ENCODE measurements around the gene SLCO2A1.

Gene SLCO2A1

DNA sequence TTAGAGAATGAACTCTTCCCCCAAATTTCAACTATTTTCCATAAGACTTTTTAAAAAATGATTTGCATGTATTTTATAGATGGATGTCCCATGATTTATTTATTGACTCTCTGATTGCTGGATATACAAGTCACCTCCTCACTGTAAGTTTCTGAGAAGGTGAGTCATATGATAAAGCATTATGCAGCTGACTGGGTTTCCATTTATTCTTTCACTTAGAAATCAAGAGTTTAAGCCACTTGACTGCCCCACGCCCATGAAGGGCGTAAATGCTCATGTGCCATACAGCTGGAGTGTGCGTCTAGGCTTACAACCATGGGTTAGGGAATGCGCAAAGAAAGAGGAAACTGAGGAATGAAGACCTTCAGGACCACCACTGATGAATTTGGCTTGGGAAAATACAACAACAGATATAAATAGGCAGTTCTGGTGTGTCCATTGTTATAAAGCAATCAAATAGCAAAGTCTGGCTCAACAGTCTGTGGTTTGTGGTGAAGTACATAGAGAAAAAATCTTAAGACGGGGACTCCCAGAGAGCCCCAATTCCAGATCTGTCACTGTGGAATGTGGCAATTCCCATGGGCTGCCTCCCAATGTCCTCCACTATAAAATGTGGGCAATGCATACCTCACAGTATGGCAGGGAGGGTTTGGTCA, 20.3 kb downstream of the SLCO2A1 start:
- Mint-ChIP-seq H3K27ac (no peak overlapping the region), H3K27me3 (no peaks in the 10 kb centered on the region), H3K4me3 (no peak overlapping the region), H3K36me3 (ENCODE audit: low read depth) (no peaks in the 10 kb centered on the region), H3K4me1 (ENCODE audit: low read depth) (no peaks in the 10 kb centered on the region), H3K9me3 (peaks cover 4% of the 10 kb centered on the region)
- intact Hi-C loops (cut with micrococcal nuclease): no loop called here

DNA sequence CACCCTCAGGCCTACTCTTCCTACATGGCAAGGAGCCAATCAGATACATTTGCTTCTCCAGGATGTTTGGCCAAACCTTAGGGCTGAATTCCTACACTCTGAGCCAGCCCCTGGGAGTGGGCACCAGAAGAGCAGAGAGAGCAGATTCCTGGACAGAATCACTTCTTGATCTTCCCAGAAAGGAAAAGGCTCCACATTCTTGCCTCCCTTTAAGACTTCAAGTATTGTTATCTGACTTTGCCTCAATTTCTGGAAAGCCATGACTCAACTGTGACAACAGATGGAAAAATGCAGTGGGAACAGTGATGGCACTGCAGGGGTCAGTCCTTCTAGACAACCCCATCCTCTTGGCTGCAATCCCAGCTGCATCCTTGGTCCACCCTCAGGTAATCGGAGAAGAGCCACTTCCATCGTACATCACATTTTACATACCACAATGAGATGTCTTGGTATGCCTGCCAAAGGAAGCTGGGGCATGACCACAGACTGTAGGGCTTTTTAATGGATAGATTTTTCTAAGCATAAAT, 21.0 kb downstream of the SLCO2A1 start:
- Mint-ChIP-seq H3K9me3 (peaks cover 8% of the 10 kb centered on the region), H3K4me1 (ENCODE audit: low read depth) (no peaks in the 10 kb centered on the region), H3K4me3 (no peak overlapping the region), H3K27ac (no peak overlapping the region), H3K36me3 (ENCODE audit: low read depth) (no peaks in the 10 kb centered on the region), H3K27me3 (no peaks in the 10 kb centered on the region)
- intact Hi-C loops (cut with micrococcal nuclease): no loop called here

DNA sequence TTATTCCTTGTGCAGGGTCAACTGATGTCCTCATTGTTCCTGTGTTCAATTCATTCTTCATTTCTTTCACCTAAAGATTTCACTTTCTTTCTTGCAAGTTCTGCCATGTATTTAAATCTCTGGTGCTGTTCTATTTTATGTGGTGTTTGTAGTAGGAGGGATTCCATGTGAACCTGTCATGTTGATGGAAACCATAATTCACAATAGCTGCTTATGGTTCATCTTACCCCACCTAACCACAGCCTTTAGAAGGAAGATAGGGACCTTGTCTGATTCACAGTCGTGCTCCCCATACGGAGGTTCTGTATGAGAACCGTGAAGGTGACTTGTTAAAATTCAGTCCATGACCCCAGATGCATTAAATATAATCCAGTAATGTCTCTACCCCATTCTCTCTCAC, 21.9 kb downstream of the SLCO2A1 start:
- Mint-ChIP-seq H3K36me3 (ENCODE audit: low read depth) (no peaks in the 10 kb centered on the region), H3K4me3 (no peak overlapping the region), H3K9me3 (peaks cover 8% of the 10 kb centered on the region), H3K4me1 (ENCODE audit: low read depth) (no peaks in the 10 kb centered on the region), H3K27me3 (no peaks in the 10 kb centered on the region), H3K27ac (no peak overlapping the region)
- intact Hi-C loops (cut with micrococcal nuclease): no loop called here

DNA sequence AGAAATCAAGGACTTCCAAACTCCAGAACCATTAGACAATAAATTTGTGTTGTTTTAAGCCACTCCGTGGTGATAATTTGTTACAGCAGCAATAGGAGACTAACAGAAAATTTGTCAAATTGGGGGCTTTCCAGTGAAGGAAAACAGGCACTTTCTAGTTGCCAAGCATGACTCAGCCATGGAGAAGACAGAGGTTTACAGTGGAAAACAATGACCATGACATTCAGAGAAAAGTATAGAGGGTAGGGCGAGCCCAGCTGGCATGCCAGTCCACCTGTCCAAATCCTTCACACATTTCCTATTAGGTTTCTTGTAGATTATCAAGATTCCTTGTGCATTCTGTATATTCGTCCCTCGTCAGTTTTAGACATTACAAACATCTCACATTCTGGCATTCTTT, 24.9 kb downstream of the SLCO2A1 start:
- Mint-ChIP-seq H3K4me3 (no peak overlapping the region), H3K4me1 (ENCODE audit: low read depth) (no peaks in the 10 kb centered on the region), H3K36me3 (ENCODE audit: low read depth) (no peaks in the 10 kb centered on the region), H3K9me3 (peaks cover 8% of the 10 kb centered on the region), H3K27ac (no peak overlapping the region), H3K27me3 (no peaks in the 10 kb centered on the region)
- intact Hi-C loops (cut with micrococcal nuclease): no loop called here

DNA sequence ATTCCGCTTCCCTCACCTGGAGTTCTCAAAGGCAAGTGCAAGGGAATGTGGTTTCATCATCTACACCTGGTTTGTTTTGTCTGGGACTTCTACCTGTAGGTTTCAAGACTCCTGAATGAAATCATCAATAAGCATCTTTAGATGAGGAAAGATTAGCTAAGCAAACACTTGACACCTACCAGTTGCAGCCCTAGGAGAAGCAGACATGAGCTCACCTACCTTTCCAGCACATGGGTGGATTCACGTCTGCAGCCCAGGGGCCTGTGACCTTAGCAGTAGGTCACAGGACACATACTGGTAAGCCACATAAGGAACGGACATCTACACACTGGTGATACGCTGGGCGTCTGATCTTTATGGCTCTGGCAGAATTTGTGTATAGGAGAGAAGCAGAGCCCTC, 26.7 kb downstream of the SLCO2A1 start:
- no peak overlapping the region for H3K4me3 Mint-ChIP-seq
- H3K27me3 Mint-ChIP-seq: no peaks in the 10 kb centered on the region
- no peaks in the 10 kb centered on the region for H3K4me1 Mint-ChIP-seq (ENCODE audit: low read depth)
- H3K27ac Mint-ChIP-seq: no peak overlapping the region
- no peaks in the 10 kb centered on the region for H3K36me3 Mint-ChIP-seq (ENCODE audit: low read depth)
- H3K9me3 Mint-ChIP-seq: peaks cover 8% of the 10 kb centered on the region
- intact Hi-C loops (cut with micrococcal nuclease): no loop called here

DNA sequence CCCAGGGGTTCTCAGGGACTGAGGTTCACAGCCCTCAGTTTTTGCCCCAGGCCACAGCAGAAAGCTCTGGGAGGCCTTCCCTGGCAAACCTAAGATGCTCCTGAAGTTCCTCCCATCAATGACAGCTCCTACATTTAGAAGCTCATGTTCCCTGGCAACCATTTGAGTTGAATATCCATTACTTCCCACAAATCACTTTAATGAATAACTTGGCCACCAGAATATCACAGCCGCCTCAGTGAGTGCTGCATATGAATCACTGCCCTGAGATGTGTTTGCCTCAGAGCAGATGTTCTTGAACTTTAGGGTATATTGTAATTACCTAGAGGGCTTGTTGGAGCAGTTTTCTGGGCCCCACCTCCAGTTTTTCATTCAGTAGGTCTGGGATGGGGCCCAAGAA, 27.4 kb downstream of the SLCO2A1 start:
- H3K4me3 Mint-ChIP-seq: no peak overlapping the region
- H3K9me3 Mint-ChIP-seq: peaks cover 8% of the 10 kb centered on the region
- H3K4me1 Mint-ChIP-seq (ENCODE audit: low read depth): no peaks in the 10 kb centered on the region
- no peaks in the 10 kb centered on the region for H3K36me3 Mint-ChIP-seq (ENCODE audit: low read depth)
- intact Hi-C loops (cut with micrococcal nuclease): no loop called here
- no peaks in the 10 kb centered on the region for H3K27me3 Mint-ChIP-seq
- no peak overlapping the region for H3K27ac Mint-ChIP-seq

DNA sequence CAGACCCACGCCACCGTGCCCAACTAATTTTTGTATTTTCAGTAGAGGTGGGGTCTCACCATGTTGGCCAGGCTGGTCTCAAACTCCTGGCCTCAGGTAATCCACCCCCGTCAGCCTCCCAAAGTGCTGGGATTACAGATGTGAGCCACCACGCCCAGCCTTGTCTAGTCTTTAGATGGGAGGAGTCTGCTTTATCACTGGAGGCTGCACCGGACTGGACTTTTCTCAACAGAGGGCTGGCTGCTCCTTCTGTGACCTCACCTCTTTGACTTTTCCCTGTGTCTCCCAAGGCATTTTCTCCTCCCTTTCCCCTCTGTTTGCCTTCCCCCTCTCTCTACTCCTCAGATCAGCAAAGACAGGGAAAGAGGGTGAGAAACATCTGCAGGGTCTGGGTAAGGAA, 28.5 kb downstream of the SLCO2A1 start:
- H3K27ac Mint-ChIP-seq: no peak overlapping the region
- no peaks in the 10 kb centered on the region for H3K27me3 Mint-ChIP-seq
- H3K36me3 Mint-ChIP-seq (ENCODE audit: low read depth): no peaks in the 10 kb centered on the region
- no peak overlapping the region for H3K4me3 Mint-ChIP-seq
- intact Hi-C loops (cut with micrococcal nuclease): no loop called here
- H3K4me1 Mint-ChIP-seq (ENCODE audit: low read depth): no peaks in the 10 kb centered on the region
- H3K9me3 Mint-ChIP-seq: peaks cover 8% of the 10 kb centered on the region

DNA sequence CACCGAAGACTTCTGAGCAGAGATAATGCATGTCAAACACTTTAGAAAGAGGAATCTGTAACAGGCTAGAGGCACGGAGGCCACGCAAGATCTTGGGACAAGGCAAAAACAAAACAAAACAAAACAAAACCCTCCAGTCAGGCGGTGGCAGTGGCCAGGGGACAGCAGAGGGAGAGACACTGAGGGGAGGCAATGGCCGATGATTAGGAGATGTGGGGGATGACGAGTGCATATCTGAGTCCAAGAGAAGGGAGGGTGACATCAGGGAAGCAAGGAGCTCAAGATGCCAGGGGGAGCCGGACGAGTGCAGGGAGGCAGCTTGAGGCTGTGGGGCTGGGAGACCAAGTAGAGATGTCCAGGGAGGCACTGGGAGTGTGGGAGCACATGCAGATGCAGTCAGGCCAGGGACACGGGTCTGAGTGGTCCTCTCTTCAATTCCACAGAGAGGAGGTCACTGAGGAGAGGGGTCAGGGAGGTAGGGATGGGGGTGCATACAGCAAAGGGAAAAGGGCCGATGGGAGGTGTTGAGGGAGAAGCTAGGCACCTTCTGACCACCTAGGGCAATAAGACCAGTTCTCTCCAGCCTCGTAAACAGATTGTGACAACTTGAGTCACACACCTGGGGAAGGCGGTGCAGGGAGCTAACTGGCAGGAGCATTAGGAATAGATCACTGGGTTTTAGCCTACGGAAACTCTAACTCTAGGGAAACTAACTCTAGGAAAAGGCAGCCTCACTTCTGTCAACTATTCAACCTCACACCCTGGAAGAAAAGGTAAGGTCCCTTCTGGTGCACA, 29.6 kb downstream of the SLCO2A1 start:
- H3K4me3 Mint-ChIP-seq: no peak overlapping the region
- intact Hi-C loops (cut with micrococcal nuclease): no loop called here
- H3K27ac Mint-ChIP-seq: no peak overlapping the region
- H3K27me3 Mint-ChIP-seq: no peaks in the 10 kb centered on the region
- peaks cover 8% of the 10 kb centered on the region for H3K9me3 Mint-ChIP-seq
- no peaks in the 10 kb centered on the region for H3K36me3 Mint-ChIP-seq (ENCODE audit: low read depth)
- H3K4me1 Mint-ChIP-seq (ENCODE audit: low read depth): no peaks in the 10 kb centered on the region

DNA sequence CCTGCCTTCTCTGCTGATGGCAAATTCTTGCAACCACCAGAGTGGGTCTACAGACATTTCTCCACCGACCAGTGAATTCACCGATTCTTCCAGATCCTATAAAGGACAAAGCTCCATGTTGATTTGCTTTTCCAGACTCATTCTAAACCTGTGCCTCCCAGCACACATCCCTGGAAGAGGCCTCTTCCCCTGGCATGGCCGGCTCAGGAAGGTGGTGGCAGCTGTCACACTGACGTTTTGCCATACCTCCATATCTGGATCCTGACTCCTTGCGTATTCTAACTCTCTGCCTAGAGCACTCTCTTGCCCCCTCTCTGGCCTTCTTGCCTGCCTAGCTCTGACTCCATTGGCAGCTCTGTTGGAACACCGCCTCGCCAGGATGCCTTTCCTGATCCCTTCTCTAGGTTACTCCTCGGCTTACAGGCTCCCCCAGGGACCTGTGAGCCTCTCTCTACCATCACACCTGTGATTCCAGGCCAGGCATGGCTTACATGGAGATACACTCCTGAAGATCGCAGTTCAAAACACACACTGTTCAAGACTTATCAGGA, 31.0 kb downstream of the SLCO2A1 start:
- intact Hi-C loops (cut with micrococcal nuclease): no loop called here
- Mint-ChIP-seq H3K9me3 (no peaks in the 10 kb centered on the region), H3K27ac (no peak overlapping the region), H3K27me3 (no peaks in the 10 kb centered on the region), H3K4me1 (ENCODE audit: low read depth) (no peaks in the 10 kb centered on the region), H3K36me3 (ENCODE audit: low read depth) (no peaks in the 10 kb centered on the region), H3K4me3 (no peak overlapping the region)

DNA sequence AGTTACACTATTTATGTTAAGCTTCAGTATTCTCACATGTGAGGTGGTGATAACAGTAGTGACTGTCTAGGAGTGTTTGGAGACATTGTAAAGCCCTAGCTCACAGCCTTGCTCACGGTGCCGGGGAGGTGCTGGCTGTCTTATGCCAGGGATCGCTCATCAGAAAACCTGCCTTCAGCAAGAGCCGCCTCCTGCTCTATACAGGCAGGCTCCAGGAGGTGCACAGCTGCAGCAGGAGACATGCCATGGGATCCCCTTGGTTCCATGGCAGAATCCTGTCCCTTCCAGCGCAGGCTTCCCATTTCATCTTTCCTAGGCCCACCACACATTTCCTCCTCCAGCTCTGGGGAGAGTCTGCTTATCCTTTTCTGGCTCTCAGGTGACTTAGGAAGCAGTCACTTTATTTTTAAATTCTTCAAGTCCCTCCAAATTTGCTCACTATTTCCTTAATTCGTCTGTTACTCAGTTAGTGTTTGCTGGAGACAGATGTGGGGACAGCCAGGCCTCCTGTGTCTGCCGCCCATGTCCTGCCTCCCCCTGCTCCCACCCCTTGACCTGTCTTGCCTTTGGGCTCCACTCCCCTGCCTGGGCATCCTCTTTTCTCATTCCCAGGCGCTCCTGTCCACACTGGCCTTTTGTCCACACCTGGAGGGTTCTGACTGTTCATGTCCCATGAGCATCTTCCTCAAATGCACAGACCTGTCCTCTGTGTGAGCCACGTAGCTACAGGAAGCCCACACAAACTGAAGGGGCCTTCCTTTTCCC, 31.7 kb downstream of the SLCO2A1 start:
- intact Hi-C loops (cut with micrococcal nuclease): no loop called here
- Mint-ChIP-seq H3K4me1 (ENCODE audit: low read depth) (no peaks in the 10 kb centered on the region), H3K36me3 (ENCODE audit: low read depth) (no peaks in the 10 kb centered on the region), H3K9me3 (no peaks in the 10 kb centered on the region), H3K27ac (no peak overlapping the region), H3K27me3 (no peaks in the 10 kb centered on the region), H3K4me3 (no peak overlapping the region)

DNA sequence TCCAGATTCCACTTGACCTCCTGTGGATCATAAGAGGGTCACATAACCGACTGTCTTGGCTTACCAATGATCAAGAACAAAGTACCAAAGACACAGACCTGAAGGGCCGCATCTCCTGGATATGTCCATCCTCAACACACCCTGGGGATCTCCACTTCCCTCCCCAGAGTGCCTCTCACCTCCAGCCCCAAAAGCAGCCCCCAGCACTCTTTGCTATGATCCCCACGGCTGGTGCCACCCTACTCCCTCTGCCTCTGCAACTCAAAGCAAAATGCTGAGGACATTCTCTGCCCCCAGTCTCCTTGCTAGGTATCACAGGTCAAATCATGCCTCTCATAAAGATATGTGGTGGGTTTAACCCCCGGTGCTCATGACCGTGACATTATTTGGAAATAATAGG, 32.7 kb downstream of the SLCO2A1 start:
- no peaks in the 10 kb centered on the region for H3K36me3 Mint-ChIP-seq (ENCODE audit: low read depth)
- no peaks in the 10 kb centered on the region for H3K9me3 Mint-ChIP-seq
- no peak overlapping the region for H3K27ac Mint-ChIP-seq
- no peak overlapping the region for H3K4me3 Mint-ChIP-seq
- H3K4me1 Mint-ChIP-seq (ENCODE audit: low read depth): no peaks in the 10 kb centered on the region
- intact Hi-C loops (cut with micrococcal nuclease): no loop called here
- H3K27me3 Mint-ChIP-seq: no peaks in the 10 kb centered on the region

DNA sequence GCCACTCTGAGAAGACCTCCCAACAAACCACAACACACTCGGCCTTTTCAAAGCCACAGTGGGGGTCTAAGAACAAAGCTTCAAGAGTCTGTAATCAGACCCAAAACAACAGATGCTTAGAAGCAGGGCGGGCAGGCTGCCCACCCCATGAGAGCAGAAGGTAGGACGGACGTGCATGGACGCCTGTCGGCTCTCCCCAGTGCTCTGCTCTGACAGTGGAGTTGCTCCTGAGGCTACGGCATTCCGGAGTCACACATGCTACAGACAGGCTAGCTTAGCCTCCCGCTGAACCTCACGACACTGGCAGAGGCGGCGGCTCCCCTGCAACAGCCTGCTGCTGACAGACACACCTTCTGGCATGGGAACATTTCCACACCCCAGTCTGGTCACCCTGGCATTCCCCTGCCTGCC, 33.5 kb downstream of the SLCO2A1 start:
- Mint-ChIP-seq H3K27me3 (no peaks in the 10 kb centered on the region), H3K4me1 (ENCODE audit: low read depth) (no peaks in the 10 kb centered on the region), H3K4me3 (no peak overlapping the region), H3K27ac (no peak overlapping the region), H3K9me3 (no peaks in the 10 kb centered on the region), H3K36me3 (ENCODE audit: low read depth) (no peaks in the 10 kb centered on the region)
- intact Hi-C loops (cut with micrococcal nuclease): no loop called here

DNA sequence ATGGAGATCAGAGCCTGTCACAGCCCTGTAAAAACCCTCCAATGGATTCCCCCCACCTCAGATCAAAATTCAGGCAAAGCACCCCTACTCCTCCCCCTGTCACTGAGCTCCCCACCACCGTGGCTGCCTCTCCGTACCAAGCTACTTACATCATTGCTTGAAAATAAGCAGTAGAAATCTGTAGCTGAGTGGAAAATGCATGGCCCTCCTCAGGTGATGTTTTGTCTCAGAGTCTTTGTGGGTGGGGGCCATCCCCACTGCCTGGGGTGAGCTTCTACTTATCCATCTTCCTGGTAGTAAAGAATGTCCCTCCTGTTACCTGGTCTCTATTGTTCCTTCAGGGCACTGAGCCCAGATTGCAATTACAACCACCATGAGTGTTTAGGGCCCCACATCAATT, 34.5 kb downstream of the SLCO2A1 start:
- Mint-ChIP-seq H3K4me1 (ENCODE audit: low read depth) (peaks cover under 1% of the 10 kb centered on the region), H3K9me3 (no peaks in the 10 kb centered on the region), H3K4me3 (no peak overlapping the region), H3K27me3 (no peaks in the 10 kb centered on the region), H3K36me3 (ENCODE audit: low read depth) (no peaks in the 10 kb centered on the region), H3K27ac (no peak overlapping the region)
- intact Hi-C loops (cut with micrococcal nuclease): no loop called here
